Stimulated activated CD4-positive, alpha-beta T cell treated with anti-CD3 and anti-CD28 coated beads, TNF-alpha, amount 100 ng/mL, for 4 hours (primary cell): Measurements from ENCODE around the gene CCNH.

ENCODE experiments used
- DNase-seq, 3 experiments: peaks; one replicate each; pipeline ENCODE4 v3.0.0-alpha.2; 2020; ENCODE audit warnings: low read depth in 3 of 3

Gene CCNH

DNA sequence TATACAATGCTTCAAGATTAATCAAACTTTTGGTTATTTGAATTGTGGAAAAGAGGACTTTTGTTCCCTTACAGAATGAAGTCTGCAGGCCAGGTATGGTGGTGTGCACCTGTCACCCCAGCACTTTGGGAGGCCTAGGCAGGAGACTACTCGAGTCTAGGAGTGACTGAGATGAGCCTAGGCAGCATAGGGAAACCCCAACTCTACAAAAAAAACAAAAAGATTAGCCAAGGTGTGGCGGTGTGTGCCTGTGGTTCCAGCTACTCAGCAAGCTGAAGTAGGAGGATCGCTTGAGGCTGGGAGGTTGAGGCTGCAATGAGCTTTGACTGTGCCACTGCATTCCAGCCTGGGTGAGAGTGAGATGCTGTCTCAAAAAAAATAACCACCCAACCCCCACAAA is 9.3 kb downstream of the CCNH start:
- DNase-seq: no peak

DNA sequence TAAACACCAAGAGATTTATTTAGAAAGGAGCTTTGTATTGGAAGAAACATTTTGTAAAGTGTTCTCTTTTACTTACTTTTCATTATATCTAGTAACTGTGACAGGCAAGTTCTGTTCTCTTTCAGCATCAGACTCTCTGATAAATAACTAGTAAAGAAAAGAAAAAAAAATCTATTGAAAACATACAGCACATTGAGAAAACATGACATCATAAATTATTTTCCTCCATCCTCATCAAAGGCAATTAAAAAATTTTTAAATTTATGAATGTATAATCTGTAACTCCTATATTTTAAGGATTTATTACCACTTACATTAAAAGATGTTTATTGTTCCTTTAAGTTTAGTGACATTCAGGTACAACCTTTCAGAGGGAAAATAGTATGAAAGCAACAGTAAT is 11.1 kb downstream of the CCNH start:
- no peak for DNase-seq

DNA sequence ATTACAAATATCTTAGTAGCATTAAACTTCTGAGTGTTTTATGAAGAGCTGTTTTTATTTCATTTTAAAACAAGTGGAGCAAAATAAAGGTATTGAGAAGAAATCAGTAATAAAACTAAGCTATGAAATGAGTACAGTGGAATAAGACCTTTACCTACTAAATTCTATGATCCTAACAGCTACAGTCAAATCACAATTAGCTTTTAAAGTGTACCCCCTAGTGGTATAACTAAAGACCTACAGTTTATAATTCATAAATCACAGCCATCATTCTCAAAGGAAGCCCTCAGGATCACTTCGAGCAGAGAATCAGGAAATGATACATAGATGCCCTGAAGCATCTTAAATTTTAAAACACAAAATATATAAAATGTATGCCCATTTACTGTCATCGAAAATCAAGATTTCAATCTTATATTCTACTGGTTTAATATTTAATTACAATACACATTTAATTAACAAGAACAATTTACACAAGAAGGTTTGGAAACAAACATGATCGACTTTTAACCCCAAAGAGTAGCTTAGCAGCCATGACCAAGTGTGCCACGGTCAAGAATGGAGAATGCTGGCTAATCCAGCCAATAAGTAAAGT is 12.3 kb downstream of the CCNH start:
- DNase-seq: no peak

DNA sequence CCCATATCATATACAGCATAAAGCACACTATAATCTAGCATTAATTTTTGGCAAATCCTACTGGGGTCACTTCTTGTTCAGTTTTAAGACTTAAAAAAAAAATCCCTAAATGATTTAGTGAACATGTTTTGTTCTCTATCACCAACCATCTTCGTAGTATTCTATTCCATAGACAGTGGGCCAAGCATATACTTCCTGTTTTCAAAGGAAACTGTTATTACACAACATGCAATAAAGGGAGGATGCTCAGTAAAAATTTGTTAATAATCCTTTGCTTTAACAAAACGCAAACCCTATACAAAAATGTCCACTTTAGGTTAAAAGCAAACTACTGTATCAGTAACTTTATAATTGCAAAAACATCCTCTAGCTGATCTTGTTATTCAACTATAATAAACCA is 13.0 kb downstream of the CCNH start:
- no peak for DNase-seq

DNA sequence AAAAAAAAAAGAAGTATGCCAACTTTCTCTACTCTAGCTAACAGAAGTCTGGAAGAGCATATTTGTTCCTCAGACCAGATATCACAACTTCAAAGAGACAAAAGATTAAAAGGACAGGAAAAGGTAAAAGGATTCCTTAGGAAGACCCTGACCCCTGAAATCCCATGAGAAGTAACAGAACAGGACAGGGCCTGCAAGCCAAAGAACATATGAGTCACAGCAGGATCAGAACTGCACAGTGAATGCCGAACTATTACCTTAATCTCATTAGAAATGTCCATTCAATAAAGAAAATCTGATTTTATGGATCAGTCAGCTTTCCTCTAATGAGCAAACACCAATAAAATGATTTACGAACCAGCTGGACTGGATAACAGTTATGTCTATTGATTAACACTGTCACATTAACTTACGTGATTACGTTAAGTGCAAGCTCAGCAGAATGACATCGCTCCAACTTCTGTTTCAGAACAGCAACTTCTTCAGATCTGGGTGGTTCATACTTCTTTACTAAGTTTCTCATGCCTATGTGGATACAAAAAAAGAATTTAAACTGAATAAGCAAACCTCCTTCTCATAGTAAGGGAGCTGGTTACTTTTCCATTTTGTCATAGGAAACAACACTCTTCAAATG is 13.6 kb downstream of the CCNH start:
- no peak for DNase-seq

DNA sequence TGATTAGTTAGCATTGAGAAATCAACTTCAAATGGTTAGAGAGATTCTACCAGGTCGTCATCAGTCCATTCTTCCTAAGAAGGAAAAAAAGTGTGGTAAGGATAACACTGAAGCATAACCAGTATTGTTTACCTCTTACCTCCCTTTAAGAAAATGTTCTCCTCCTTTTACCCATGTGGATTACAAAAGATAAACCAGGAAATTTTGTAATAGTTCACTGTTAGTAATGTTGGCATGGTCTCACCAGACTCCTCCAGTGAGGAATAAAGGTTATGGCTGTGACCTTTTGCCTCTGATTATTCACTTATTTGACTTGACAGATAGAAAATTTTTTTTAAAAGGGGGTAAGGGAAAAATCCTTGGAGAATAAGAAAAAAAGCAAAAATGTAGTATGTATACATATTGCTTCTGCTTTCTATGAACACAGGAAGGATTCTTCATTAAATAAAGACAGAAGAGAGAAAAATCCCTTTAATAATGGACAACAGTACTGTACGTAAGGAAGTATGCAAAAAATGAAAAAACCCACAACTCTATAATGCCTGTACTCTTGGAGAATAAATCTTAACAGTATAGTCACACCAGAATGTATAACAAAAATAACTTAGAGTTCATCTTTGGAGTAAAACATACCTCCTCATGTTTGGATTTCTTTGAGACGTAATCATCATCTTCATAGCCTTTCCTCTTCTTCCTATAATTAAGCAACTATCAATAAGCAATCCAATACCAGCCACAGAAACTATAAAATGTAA is 18.1 kb downstream of the CCNH start:
- no peak for DNase-seq

DNA sequence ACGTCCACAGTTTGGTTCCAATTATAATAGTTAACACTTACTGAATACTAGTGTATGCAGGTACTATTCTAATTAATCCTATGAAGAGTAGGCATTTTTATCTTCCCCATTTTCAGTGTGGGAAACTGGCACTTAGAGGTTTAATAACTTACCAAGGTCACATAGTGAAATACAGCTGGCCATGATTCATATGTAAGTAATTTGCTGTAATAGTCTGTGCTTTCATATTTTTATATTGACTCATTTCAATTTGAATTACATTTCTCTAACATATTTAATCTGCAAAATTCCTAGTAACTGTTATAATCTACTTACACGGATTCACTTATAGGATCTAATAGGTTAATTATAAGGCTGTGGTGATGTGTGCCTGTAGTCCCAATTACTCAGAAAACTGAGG is 19.4 kb downstream of the CCNH start:
- DNase-seq: no peak

DNA sequence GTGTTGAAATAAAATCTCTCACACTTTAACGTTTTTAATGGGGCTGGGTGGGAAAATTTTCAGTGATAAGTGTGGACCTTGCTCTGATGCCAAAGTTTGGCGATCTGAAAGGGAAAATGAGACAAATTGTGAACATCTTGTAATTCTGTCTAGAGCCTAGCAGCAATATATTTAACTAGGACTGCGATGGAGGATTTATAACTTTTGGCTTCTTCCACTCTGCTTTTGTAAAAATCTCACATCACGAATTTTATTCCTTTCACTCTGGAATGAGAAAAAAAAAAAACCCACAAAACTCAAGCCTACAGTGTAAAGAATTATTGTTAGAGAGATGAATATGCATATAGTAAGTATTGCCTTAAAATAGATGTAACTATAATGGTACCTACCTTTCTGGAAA is 19.9 kb downstream of the CCNH start:
- DNase-seq: no peak

DNA sequence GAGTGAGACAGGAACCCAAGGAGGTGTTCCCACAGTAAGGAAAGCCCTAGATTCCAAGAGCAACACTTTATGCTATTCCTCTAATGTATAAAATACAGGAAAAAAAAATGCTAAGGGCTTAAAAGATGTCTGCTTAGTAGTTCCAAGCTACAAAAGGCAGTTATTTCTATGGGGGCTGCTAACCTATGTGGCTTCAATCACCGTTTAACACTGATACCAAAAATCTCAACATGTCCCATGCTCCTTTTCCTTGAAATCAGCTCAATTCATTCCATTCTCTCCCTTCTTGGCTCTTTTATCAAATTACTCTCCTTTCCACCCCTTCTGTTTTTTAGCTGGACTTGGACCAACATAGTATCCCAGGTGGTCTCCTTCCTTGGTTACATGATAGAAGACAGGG is 20.6 kb downstream of the CCNH start:
- DNase-seq: no peak

DNA sequence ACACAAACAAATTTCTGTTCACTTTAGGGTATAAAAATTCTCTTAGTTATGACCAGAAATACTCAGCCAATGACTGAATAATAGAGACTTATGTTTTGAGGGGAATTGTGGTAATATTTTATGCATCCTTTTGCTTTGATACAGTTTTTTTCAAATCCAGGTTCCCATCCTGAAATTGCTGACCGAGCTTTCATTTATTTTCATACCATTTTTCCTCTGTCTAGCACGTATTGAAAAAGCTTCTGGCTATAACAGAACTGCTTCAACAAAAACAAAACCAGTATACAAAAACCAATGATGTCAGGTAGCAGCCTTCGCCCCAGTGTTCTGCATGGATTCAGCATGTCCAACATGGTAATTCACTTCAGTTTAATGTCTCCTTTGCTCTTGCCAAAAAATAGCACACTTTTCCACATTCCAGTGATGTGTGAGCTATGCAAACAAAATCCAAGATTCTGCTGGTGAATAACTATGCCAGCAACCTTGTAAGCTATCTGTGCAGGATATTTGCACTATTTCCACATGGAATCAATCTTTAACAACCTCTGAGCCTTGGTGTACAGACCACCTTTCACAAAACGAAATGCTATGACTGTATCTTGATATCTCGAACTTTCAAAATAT is 22.0 kb downstream of the CCNH start:
- DNase-seq: no peak

DNA sequence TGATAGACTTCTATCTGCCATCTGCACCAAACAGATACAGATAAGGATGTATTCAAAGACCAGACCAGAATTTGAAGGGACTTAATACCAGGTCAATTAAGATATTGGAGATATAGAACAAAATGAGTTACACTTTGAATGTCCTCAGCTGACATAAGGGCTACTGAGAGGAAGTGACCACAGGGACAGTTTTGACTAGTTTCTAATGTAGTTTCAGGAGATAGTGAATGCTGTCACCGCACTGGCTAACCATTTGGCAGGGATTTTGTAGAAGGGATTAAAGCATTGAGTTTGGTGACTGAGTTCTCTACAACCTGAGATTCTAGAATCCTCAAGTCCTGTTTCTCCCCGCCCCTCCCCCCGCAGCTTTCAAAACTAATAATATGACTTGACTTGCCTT is 22.7 kb downstream of the CCNH start:
- DNase-seq: no peak

DNA sequence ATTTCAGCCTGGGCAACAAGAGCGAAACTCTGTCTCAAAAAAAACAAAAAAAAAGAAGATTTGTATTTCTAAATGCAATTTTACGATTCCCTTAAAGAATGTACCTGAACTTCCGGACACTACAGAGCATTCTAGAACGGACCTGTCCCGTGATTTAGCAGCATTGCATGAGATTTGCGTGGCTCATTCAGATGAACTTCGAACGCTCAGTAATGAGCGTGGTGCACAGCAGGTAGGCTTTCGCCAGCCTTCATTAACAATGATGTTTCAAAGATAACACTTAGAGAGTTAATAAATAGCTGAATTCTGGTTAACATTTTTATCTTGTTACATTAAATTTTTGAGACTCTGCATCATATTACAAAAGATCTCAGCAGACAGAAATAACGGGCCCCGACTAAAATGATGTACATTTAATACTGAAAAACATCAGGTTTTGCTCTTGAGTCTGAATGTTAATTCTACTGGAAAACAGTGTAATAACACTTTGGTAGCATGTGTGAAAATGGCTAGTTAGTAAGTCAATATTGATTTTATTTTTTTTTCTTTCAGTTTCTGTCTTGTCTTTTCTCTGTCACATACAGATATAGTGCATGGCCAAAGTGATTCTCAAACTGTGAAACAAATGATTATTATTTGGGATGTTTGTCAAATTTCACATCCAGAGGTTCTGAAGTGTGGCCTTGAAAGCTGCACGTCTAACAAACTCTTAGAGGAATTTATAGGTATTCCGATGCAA is 23.3 kb downstream of the CCNH start:
- no peak for DNase-seq

DNA sequence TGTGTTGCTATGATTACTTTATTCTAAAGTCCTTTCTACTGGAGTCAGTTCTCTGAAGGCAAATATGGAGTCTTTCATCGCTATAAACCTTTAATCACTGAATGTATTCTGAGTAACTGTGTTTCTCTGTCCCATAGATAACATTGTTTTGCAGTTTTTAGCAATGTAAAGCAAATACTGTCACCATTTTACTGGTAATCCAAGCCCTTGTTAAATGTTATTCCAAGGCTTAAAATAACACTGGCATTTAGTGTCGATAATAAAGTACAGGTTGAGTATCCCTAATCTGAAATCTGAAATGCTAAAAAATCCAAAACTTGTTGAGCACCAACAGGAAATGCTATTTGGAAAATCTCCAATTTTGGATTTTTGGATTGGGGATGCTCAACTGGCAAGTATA is 24.6 kb downstream of the CCNH start:
- no peak for DNase-seq

DNA sequence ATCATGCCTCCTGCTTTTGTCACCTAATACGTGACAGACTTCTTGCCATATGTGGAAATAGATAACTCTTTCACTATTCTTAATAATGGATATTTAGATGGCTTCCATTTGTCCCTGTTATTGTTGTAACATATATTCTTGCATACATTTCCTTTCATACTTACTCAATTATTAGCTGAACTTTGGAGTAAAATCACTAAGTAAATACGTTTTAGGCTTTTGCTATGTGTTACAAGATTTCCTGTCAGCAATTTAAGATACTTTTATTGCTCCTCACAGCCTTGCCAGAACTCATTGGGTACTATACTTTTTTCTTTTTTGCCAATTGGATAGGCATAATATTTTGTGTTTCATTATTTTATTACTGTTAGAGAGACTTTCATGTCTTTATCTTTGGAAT is 26.9 kb downstream of the CCNH start:
- no peak for DNase-seq

DNA sequence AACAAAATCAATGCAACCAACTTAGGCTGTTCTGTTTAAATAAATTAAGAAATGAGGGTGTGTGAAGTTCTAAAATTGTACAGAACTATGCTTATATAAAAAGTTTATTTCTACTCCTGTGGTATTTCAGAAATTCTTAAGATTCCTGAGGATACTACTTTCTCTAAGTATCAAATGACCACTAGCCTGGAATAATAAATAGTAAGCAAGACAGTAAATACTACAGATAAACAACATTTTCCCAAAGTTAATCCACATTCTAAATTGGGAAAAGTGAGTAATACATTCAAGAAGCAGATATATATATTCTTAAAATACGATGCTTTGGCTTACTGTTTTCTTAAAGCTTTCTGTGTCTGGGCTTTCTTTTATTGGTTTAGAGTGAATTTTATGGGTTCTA is 29.5 kb downstream of the CCNH start:
- no peak for DNase-seq

DNA sequence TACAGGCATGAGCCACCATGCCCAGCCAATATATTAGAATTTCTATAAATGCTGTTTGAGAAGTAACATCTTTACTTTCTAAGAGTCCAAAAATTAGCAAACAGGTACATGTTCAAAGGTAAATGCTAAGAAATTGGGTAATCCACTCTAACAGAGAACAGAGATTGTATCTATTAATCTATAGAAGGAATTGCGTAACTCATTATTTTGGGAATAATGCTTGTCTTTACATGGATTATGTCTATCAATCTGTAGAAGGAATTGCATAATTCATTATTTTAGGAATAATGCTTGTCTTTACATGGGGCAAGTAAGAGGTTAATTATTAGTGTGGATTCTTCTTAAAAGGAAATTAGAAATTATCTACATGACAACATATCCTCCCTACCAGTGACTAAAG is 30.5 kb downstream of the CCNH start:
- DNase-seq: no peak

DNA sequence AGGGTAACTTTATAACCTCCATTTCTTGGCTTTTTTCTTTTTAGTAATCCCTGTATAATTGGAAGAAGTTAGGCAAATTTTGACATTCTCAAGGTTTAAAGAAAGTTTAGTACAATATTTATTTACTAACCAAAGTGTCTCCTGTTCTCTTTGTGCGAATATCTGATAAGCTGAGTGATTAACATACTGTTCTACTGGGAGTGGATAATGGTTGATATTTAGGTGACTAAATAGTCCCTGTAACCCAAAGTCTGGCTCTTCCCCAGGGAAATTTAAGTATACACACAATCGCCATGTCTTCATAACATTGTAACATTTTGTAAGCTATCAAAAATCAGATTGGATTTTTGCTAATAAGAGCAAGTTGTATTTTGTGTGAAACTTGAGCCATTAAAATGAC is 40.0 kb downstream of the CCNH start:
- no peak for DNase-seq

DNA sequence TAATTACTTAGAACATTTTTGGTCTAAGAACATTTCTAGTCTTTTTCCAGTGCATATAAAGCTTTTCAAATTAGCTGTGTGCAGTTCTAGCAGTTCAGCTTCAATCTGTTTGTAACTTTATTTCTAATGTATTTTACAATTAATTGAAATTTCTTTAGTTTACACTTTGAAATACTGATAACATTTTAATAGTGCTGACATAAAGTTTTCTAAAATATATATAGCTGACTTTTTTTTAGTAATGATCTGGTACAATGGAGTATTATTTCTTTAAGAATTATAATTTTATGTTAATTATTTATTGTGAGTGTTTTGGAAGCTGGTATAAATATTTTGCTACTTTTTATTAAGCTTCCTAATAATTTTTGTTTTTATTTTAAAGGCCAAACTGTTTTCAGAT is 43.3 kb downstream of the CCNH start:
- DNase-seq: no peak

DNA sequence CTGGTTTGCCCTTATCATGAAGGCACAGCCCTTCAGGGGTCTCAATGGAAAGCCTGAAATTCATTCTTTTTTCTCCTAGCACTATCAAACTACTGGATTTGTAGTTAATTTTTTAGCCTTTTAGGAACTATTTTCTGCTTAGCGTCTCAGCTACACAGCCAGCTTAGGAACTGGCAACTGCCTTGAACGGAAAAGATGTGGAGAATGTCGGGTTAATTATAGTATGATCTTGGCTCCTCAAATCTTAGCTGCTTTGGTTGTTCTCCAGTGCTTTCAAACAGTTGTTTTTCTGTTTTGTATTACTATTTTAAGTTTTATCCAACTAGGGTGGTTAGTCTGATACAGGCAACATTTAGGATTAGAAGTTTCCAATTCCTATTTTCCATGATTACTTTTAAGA is 44.1 kb downstream of the CCNH start:
- no peak for DNase-seq

DNA sequence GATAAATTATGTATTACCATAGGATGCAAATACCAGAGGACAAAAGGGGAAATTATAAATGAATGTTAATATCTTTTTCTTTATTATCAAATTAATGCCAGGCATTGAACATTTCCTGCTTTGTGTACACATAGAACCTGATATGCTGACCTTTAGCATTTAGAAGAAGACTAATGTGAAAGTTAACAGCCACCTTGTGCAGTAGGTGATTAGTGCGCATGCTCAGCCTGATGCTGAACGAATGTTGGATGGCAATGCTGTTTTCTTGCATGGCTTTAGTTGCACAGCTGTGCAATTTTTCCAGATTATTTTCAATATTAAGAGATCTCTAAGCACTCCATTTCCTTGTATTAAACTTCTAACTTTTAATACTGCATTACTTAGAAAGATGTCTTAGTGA is 45.5 kb downstream of the CCNH start:
- DNase-seq: no peak

DNA sequence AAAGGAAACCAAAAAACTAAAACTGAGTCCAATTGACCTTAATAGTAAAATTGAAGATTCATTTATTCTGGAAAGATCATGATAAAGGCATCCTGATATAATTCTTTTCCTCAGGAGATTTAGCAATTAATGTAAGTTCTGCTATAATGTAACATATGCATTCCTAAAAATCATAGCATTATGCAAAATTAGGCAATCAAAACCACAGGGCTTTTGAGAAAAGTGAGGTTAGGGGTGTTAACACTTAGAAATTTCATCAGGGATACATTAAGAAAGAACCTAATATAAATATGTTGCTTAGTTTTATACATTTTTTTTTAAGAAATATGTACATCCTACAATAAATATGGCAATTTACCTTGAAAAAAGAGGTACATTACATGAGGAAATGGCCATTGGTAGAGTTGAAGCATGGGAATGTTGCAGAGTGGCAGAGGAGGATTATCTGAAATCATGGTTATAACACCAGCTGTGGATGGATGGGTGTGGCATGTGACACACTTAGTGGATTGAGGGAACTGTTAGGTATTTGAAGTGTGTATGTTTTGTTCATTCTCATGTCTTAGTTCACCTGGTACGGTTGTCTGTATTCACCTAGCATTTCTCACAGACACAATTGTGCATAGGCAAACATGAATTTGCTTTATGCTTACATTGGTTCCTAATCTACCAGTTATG is 51.1 kb downstream of the CCNH start:
- DNase-seq: no peak

DNA sequence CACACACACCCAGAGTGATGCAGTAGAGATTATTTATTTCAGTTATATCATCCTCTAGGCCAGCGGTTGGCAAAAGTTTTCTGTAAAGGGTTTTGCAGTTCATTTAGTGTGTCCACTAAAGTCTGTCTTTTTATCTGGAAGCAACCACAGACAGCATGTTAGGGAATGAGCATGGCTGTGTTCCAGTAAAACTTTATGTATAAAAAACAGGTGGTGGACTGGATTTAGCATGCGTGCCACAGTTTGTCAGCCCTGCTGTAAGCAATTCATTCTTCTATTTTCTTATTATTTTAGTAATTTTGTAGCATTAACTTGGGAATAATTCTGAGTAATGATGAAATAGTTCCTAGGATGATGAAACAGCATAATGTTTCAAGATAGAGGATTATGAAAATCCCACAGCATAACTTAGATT is 51.7 kb downstream of the CCNH start:
- DNase-seq: no peak
